DND-41 (cell line): ENCODE measurements around the gene ZFP57.

Experiments used
- EZH2 ChIP-seq: IDR thresholded peaks from 3 replicates; pipeline ENCODE4 v1.6.1; 2012; ENCODE audit warnings: borderline replicate concordance, low read depth, mild to moderate bottlenecking, moderate library complexity, low read length, inconsistent platforms; ENCODE audit not compliant: severe bottlenecking
- TF ChIP-seq, protein P1 (sequence below): IDR thresholded peaks from 2 replicates; pipeline ENCODE4 v1.5.1; 2012; ENCODE audit warnings: borderline replicate concordance, low read length, moderate library complexity, mild to moderate bottlenecking; ENCODE audit not compliant: poor library complexity, severe bottlenecking; ENCODE audit errors: extremely low read depth

DNA sequence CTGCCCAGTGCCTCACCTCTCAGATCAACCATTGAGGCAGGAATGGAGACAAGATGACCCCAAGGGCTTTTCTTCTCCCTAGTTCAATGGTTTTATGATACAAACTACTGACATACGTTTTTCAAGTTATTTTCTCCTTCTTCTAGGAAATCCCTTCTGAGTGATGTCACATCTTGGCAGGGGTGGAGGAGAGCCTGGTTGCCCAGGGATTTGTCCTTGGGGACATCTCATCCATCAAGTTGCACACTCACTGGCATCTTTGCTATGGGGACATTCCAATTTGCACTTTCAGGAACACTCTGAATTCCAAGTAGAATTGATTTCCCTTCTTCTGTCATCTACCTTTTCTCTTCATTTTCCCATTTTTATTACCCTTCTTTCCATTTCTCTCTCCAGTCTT lies 9.9 kb downstream of the ZFP57 start:
- TF ChIP-seq, protein P1, sequence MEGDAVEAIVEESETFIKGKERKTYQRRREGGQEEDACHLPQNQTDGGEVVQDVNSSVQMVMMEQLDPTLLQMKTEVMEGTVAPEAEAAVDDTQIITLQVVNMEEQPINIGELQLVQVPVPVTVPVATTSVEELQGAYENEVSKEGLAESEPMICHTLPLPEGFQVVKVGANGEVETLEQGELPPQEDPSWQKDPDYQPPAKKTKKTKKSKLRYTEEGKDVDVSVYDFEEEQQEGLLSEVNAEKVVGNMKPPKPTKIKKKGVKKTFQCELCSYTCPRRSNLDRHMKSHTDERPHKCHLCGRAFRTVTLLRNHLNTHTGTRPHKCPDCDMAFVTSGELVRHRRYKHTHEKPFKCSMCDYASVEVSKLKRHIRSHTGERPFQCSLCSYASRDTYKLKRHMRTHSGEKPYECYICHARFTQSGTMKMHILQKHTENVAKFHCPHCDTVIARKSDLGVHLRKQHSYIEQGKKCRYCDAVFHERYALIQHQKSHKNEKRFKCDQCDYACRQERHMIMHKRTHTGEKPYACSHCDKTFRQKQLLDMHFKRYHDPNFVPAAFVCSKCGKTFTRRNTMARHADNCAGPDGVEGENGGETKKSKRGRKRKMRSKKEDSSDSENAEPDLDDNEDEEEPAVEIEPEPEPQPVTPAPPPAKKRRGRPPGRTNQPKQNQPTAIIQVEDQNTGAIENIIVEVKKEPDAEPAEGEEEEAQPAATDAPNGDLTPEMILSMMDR: no peak
- TF ChIP-seq EZH2: no peak
